HG02970 (cell line): Measurements from ENCODE around the gene SAPCD2.
"Not testable (repeated sequence)": the region's sequence is repeated elsewhere in the genome, so short reads cannot be mapped to it uniquely, and the experiment has no call there.

Experiments used
- ATAC-seq: cut with Tn5 transposase; IDR thresholded peaks from one replicate; pipeline ENCODE4 v1.9.1; 2021; ENCODE audit warnings: mild to moderate bottlenecking, moderate library complexity, moderate number of reproducible peaks; ENCODE audit not compliant: unreplicated experiment, low FRiP score

SAPCD2 gene

GRCh38 chr9:137070201-137070905, at the start of gene SAPCD2:
TSS of gene SAPCD2 (minus strand) at chr9:137070557. CDS start at chr9:137070460, 97 bp downstream.
- ATAC-seq = peak; percentile 60

- not testable (repeated sequence) for ATAC-seq
Observed at GRCh38 chr9:137118092-137118603, 47.8 kb upstream of the SAPCD2 start.

- no peak for ATAC-seq
Observed at GRCh38 chr9:137117269-137117731, 46.9 kb upstream of the SAPCD2 start.

- no peak for ATAC-seq
Observed at GRCh38 chr9:137116728-137117127, 46.4 kb upstream of the SAPCD2 start.

- ATAC-seq = no peak
Observed at GRCh38 chr9:137116027-137116507, 45.7 kb upstream of the SAPCD2 start.

GRCh38 chr9:137115394-137116026, 45.2 kb upstream of the SAPCD2 start:
- no peak for ATAC-seq

- peak; percentile 75 for ATAC-seq
Observed at GRCh38 chr9:137114613-137115393, 44.4 kb upstream of the SAPCD2 start, which contains the start of gene DPP7. TSS of gene DPP7 (minus strand) at chr9:137114733. CDS start at chr9:137114713, 20 bp downstream.

GRCh38 chr9:137114220-137114612, 43.9 kb upstream of the SAPCD2 start:
- peak; percentile 33 for ATAC-seq

GRCh38 chr9:137113385-137114159, 43.2 kb upstream of the SAPCD2 start:
- no peak for ATAC-seq

- no peak for ATAC-seq
Observed at GRCh38 chr9:137112564-137113384, 42.4 kb upstream of the SAPCD2 start.

GRCh38 chr9:137111788-137112563, 41.6 kb upstream of the SAPCD2 start:
- no peak for ATAC-seq

- no peak for ATAC-seq
Observed at GRCh38 chr9:137110911-137111787, 40.8 kb upstream of the SAPCD2 start.

GRCh38 chr9:137110147-137110910, 40.0 kb upstream of the SAPCD2 start:
- ATAC-seq = no peak

- no peak for ATAC-seq
Observed at GRCh38 chr9:137109250-137110146, 39.1 kb upstream of the SAPCD2 start.

GRCh38 chr9:137108608-137109249, 38.4 kb upstream of the SAPCD2 start:
- ATAC-seq = no peak
